GF-D8 (cell line): ENCODE measurements around the gene TBX22.
"Not testable (repeated sequence)": the region's sequence is repeated elsewhere in the genome, so short reads cannot be mapped to it uniquely, and the experiment has no call there.

Experiments used
- DNase-seq: peaks from one replicate; lab custom pipeline; 2025; lab: John Stamatoyannopoulos, UW

Gene TBX22

GRCh38 chrX:80014141-80014940 lies at the start of gene TBX22:
Gene TBX22 (plus strand): TSS chrX:80014753. CDS start chrX:80022270, 7,517 bp downstream.
- no peak for DNase-seq

GRCh38 chrX:79975605-79976004 lies 38.9 kb upstream of the TBX22 start:
- DNase-seq = no peak

- no peak for DNase-seq
These were observed 10.1 kb upstream of the TBX22 start for GRCh38 chrX:80004458-80004857.

GRCh38 chrX:80011522-80011921 lies 3.0 kb upstream of the TBX22 start:
- no peak for DNase-seq

GRCh38 chrX:80016182-80016581 lies 1.6 kb downstream of the TBX22 start:
- no peak for DNase-seq

- DNase-seq = no peak
These were observed 7.1 kb downstream of the TBX22 start for GRCh38 chrX:80021621-80022020.

GRCh38 chrX:80022363-80023031 lies 7.9 kb downstream of the TBX22 start:
- DNase-seq = no peak

- DNase-seq = no peak
These were observed 11.6 kb downstream of the TBX22 start for GRCh38 chrX:80026116-80026515.

- DNase-seq = not testable (repeated sequence)
These were observed 51.6 kb downstream of the TBX22 start for GRCh38 chrX:80066156-80066555.

- DNase-seq = not testable (repeated sequence)
These were observed 61.1 kb downstream of the TBX22 start for GRCh38 chrX:80075625-80076024.
